ENCODE measurements around the gene TRPV4. TPM values are rescaled to one million over a fixed set of nuclear protein-coding genes. Genes with fewer than 3 reads are reported as not detected.
A peak's percentile ranks its signal among the peaks of the same experiment; 100 is the strongest.
"Not testable (repeated sequence)": the region's sequence is repeated elsewhere in the genome, so short reads cannot be mapped to it uniquely, and the experiment has no call there.

The TRPV4 gene
- total RNA-seq, 1 donor from 2014 or later, result 0.33 TPM

DNA sequence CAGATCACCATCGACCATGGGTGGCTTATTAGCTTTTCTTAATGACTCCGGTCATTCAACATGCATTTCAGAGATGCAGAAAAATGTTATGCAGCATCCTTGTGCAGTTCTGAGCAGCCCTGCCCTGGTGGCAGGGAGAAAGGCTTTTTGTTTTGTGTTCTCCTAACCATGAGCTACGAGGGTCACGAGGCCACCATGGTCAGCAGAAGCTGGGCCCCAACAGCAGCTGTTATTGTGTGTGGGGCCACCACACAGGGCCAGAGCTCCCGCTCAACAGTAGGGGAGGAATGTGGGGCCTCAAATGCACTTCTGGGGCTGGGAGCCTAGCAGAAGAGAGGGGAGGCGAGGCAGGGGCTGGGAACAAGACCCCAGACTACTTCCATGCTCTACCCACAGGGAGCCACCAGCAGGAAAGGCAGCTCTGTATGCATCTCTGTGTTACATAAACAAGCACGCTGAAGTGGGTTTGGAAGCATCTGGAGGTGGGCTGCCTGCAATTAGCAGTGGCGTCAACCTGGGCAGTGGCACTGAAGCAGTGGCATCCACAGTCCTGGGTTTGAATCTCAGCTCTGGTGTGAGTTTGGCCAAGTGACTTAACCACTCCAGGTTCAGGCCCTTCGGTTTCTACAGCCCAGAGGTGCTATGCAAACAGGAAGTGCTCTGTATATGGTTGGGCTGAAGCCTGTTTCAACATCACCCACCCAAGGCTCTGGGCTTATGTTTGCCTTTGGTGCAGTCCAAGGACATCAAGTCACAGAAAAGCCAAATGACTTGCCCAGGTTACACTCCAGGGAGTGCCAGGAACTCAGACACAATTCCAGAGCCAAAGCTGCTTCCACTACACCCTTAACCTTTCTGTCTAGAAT lies 30.9 kb upstream of the TRPV4 start:
- DNase-seq, result no peak
- intact Hi-C loops (cut with micrococcal nuclease), result no loop called here
- TF ChIP-seq, protein P1, sequence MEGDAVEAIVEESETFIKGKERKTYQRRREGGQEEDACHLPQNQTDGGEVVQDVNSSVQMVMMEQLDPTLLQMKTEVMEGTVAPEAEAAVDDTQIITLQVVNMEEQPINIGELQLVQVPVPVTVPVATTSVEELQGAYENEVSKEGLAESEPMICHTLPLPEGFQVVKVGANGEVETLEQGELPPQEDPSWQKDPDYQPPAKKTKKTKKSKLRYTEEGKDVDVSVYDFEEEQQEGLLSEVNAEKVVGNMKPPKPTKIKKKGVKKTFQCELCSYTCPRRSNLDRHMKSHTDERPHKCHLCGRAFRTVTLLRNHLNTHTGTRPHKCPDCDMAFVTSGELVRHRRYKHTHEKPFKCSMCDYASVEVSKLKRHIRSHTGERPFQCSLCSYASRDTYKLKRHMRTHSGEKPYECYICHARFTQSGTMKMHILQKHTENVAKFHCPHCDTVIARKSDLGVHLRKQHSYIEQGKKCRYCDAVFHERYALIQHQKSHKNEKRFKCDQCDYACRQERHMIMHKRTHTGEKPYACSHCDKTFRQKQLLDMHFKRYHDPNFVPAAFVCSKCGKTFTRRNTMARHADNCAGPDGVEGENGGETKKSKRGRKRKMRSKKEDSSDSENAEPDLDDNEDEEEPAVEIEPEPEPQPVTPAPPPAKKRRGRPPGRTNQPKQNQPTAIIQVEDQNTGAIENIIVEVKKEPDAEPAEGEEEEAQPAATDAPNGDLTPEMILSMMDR (IDR thresholded peaks at IDR 0.05; ENCODE audit: borderline replicate concordance), result no peak
- no peak overlapping the region for H3K4me3 ChIP-seq
- H3K36me3 ChIP-seq, result peaks cover 8% of the 10 kb centered on the region
- no peaks in the 10 kb centered on the region for H3K9me3 ChIP-seq (replicated peaks)
- no peaks in the 10 kb centered on the region for H3K27me3 ChIP-seq (ENCODE audit: low read depth)
- peaks cover 20% of the 10 kb centered on the region for H3K4me1 ChIP-seq
- peak overlapping the region; percentile 33 for H3K27ac ChIP-seq (replicated peaks)

DNA sequence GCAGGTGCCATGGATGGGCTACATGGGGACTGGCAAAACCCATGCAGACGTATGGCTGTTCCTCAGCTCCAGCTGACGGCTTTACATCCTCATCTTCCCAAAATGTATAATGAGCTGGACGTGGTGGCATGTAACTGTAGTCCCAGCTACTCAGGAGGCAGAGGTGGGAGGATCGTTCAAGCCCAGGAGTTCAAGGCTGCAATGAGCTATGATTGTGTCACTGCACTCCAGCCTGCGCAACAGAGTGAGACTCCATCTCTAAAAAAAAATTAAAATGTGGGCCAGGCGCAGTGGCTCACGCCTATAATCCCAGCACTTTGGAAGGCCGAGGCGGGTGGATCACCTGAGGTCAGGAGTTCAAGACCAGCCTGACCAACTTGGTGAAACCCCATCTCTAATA lies 29.3 kb upstream of the TRPV4 start:
- DNase-seq; H3K27ac ChIP-seq (replicated peaks); H3K4me3 ChIP-seq; H3K27me3 ChIP-seq (ENCODE audit: low read depth); H3K9me3 ChIP-seq (replicated peaks); intact Hi-C loops (cut with micrococcal nuclease): not testable (repeated sequence)
- Histone ChIP-seq H3K36me3 (peaks cover 17% of the 10 kb centered on the region), H3K4me1 (peaks cover 20% of the 10 kb centered on the region)

DNA sequence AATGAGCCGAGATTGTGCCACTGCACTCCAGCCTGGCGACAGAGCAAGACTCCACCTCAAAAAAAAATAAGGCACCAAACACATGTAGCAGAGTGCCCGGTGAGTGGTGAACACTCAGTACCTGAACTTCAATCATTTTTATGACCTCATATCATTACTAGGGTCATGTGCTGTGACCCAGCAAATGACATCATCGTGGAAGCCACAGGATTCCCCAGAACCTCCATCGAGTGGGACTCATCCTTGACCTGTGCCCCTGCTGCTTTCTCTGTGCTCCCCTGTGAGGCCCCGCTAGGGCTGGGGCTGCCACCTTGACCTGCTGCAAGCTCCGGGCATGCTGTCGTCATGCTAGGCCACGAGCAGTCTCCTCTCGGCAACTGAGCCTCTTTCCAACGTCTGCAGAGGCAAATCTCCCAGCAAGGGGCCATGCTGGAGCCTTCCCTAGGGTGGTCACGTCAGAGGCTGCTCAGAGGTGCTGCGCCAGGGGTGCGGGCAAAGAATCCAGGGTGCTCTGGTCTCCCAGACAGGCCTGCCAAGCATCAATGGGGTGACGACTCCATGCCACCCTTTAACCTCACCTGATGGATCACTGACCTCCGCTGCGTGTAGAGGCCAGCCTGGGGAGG lies 28.6 kb upstream of the TRPV4 start:
- DNase-seq, result no peak
- peaks cover 20% of the 10 kb centered on the region for H3K4me1 ChIP-seq
- no peak overlapping the region for H3K27ac ChIP-seq (replicated peaks)
- peaks cover 23% of the 10 kb centered on the region for H3K36me3 ChIP-seq
- no peaks in the 10 kb centered on the region for H3K27me3 ChIP-seq (ENCODE audit: low read depth)
- no peaks in the 10 kb centered on the region for H3K9me3 ChIP-seq (replicated peaks)
- H3K4me3 ChIP-seq, result no peak overlapping the region
- intact Hi-C loops (cut with micrococcal nuclease), result no loop called here
- TF ChIP-seq, protein P1 (IDR thresholded peaks at IDR 0.05; ENCODE audit: borderline replicate concordance), result no peak

DNA sequence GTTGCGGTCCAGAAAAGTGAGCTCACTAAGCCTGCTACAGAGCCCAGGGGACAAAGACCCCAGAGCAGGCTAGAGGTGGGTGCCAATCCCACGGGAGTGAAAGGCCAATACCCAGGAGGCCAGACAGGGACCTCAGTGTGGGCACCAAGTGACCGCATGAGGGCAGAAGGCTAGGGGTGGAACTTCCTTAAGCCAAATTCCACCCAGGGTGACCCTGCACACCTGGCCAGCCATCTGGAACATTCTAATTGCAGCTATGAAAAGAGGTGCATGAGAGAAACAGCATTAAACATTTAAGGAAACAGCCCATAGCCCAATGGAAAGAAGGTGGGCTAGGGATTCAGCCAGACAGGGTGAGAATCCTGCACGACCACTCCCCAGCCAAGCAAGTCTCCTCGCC lies 27.8 kb upstream of the TRPV4 start:
- Histone ChIP-seq H3K36me3 (peaks cover 32% of the 10 kb centered on the region), H3K9me3 (replicated peaks) (no peaks in the 10 kb centered on the region), H3K4me1 (peaks cover 20% of the 10 kb centered on the region), H3K27me3 (ENCODE audit: low read depth) (no peaks in the 10 kb centered on the region), H3K4me3 (no peak overlapping the region), H3K27ac (replicated peaks) (no peak overlapping the region)
- no peak for DNase-seq
- TF ChIP-seq, protein P1 (IDR thresholded peaks at IDR 0.05; ENCODE audit: borderline replicate concordance), result no peak
- intact Hi-C loops (cut with micrococcal nuclease), result no loop called here

DNA sequence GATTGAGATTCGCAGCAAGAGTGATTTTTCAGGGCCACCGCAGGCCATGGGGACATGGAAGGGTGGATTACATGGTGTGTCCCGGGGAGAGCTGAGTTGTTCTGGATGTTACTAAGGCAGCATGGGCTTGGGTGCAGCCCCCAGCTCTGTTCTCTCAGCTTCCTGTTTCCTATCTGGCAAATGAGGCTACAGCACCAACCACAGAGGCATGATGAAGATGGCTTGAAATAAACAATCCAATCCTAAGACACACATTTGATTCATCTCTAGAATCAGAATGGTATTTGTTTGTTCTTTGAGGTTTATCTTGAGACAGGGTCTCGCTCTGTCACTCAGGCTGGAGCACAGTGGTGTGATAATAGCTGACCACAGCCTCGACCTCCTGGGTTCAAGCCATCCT lies 25.6 kb upstream of the TRPV4 start:
- H3K27me3 ChIP-seq (ENCODE audit: low read depth), result no peaks in the 10 kb centered on the region
- no peak for DNase-seq
- TF ChIP-seq, protein P1 (IDR thresholded peaks at IDR 0.05; ENCODE audit: borderline replicate concordance), result no peak
- no peaks in the 10 kb centered on the region for H3K9me3 ChIP-seq (replicated peaks)
- H3K36me3 ChIP-seq, result peaks cover 48% of the 10 kb centered on the region
- peaks cover 1% of the 10 kb centered on the region for H3K4me1 ChIP-seq
- H3K27ac ChIP-seq (replicated peaks), result no peak overlapping the region
- H3K4me3 ChIP-seq, result no peak overlapping the region
- intact Hi-C loops (cut with micrococcal nuclease), result no loop called here

DNA sequence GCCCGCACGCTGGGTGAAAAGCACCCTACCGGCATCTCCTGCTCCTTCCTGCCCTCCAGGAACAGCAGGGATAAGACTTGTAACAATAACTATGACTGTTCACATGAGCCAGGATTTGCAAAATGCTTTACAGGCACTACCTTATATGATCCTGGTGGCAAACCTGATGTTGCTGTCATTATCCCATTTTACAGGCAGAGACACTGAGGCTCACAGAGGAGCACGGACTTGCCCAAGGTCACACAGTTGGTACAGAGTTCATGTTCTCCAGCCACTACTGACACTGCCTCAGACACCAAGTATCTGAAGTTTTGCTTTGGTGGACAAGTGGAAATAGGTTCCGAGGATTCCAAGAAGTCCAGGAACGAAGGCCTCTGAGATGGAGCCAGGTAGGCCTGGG lies 24.5 kb upstream of the TRPV4 start:
- TF ChIP-seq, protein P1 (IDR thresholded peaks at IDR 0.05; ENCODE audit: borderline replicate concordance), result no peak
- no peak for DNase-seq
- Histone ChIP-seq H3K4me3 (no peak overlapping the region), H3K27me3 (ENCODE audit: low read depth) (no peaks in the 10 kb centered on the region), H3K9me3 (replicated peaks) (no peaks in the 10 kb centered on the region), H3K27ac (replicated peaks) (no peak overlapping the region), H3K4me1 (no peaks in the 10 kb centered on the region), H3K36me3 (peaks cover 48% of the 10 kb centered on the region)
- intact Hi-C loops (cut with micrococcal nuclease), result no loop called here
